Transverse colon (tissue), 4 donors: ENCODE measurements around the gene DMRT2. TPM values are rescaled to one million over a fixed set of nuclear protein-coding genes. Genes with fewer than 3 reads are reported as not detected.

ENCODE experiments used
- DNase-seq: peaks from one replicate; pipeline ENCODE4 v3.0.0-alpha.2; 2019
- H3K27ac ChIP-seq, 4 donors: fragments of 200-600 bp; sonication (generic); 2 replicates each; pipeline ENCODE4 v1.5.1; 2016 to 2018; ENCODE audit warnings: inconsistent platforms in 4 of 4
- H3K27me3 ChIP-seq: fragments of 200-600 bp; sonication (generic); 2 replicates; pipeline ENCODE4 v1.5.1; 2017; ENCODE audit warnings: inconsistent platforms
- H3K36me3 ChIP-seq, 4 donors: fragments of 200-600 bp; sonication (generic); 2 replicates each; pipeline ENCODE4 v1.5.1; 2017 to 2019; ENCODE audit warnings: inconsistent platforms in 4 of 4
- H3K4me1 ChIP-seq, 4 donors: fragments of 200-600 bp; sonication (generic); 2 replicates each; pipeline ENCODE4 v1.5.1; 2017 to 2020; ENCODE audit warnings: inconsistent platforms in 4 of 4
- H3K4me3 ChIP-seq, 4 donors: fragments of 200-600 bp; sonication (generic); 1 replicate in 1 of 4; 2 replicates in 3 of 4; pipeline versions ENCODE4 v1.5.1 to v1.6.1; 2017 to 2019; ENCODE audit warnings: inconsistent platforms in 4 of 4
- H3K9me3 ChIP-seq, 2 donors: fragments of 200-600 bp; sonication (generic); 2 replicates each; pipeline ENCODE4 v1.5.1; 2017 to 2019; ENCODE audit warnings: inconsistent platforms in 2 of 2
- EP300 ChIP-seq: sonication (generic); formaldehyde crosslinking; IDR thresholded peaks from one replicate; pipeline ENCODE4 v1.6.1; 2017; ENCODE audit warnings: antibody characterized with exemption, low read depth
- POLR2A ChIP-seq: fragments of 450-650 bp; IDR thresholded peaks from one replicate; pipeline ENCODE4 v1.6.1; 2016; ENCODE audit warnings: antibody characterized with exemption, mild to moderate bottlenecking, moderate library complexity
- POLR2AphosphoS5 ChIP-seq, 3 donors: sonication (generic); formaldehyde crosslinking; IDR thresholded peaks; one replicate each; pipeline ENCODE4 v1.6.1; 2016; ENCODE audit warnings: antibody characterized with exemption in 3 of 3
- WGBS, 2 donors: methylation state at CpG; one replicate each; pipeline ENCODE4 v1.1.5; 2018; ENCODE audit warnings: low coverage in 1 of 2; 5-methylcytosine and 5-hydroxymethylcytosine counted together
- in situ Hi-C, 4 donors: fragments of 200-750 bp; cut with MboI; loops; one replicate each; pipeline versions ENCODE4 v1.15.0 to v1.15.1; 2017; ENCODE audit warnings: low sequenced_read_pairs in 3 of 4, low pct_ligation_motif_present in 1 of 4, low pct_unique_long_range_greater_than_20kb in 1 of 4
- intact Hi-C: fragments of 100-400 bp; cut with DNase I; formaldehyde crosslinking; loops from one replicate; pipeline ENCODE4 v1.15.1; 2023; ENCODE audit warnings: low total_unique reads
- total RNA-seq, 4 donors: library from RNA; depleted of rRNA; stranded (reverse); fragments of >200 nt; gene quantifications; one replicate each; pipeline ENCODE4 v1.1.0, GENCODE V29; 2016
- TF ChIP-seq, protein P1 (sequence below), 5 experiments: fragments of 200-600 bp in 3 of 5; fragments of 450-650 bp in 2 of 5; sonication (generic) in 3 of 5; IDR thresholded peaks; 1 replicate in 2 of 5; 2 replicates in 3 of 5; pipeline ENCODE4 v1.5.1; 2016 to 2017; ENCODE audit warnings: antibody characterized with exemption in 5 of 5, inconsistent platforms in 3 of 5, mild to moderate bottlenecking in 2 of 5, moderate library complexity in 1 of 5

The DMRT2 gene
- total RNA-seq, 4 donors from 2014 or later = 1.1 to 3.8 (median 2.4) TPM

DNA sequence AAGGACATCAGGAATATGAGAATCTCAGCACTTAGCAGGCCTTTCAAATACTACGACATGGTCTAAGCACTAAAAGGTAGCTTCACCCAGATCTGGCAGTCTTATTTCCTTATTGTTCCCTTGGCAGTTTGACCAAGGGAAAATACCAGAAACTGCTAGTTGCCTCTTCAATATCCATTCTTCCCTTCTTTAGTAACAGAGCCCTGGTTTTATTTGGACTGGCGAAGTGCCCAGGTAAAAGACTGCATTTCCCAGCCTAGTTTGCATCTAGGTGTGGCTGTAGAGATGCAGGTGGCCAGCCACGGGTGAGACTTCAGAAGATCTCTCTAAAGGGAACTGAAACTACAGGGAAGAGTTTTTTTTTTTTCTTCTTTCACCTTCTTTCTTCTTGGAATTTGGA, 21.6 kb downstream of the DMRT2 start:
- no peaks in the 10 kb centered on the region for H3K36me3 ChIP-seq
- peak; percentile 85 for DNase-seq
- H3K9me3 ChIP-seq = peaks cover 0 to 3% of the 10 kb centered on the region in 2 donors
- in situ Hi-C loops (no loop called here), intact Hi-C loops (no loop called here)
- H3K4me1 ChIP-seq = peaks cover 0 to 11% (median 3%) of the 10 kb centered on the region in 4 donors
- H3K27me3 ChIP-seq = no peaks in the 10 kb centered on the region
- no peak overlapping the region for H3K4me3 ChIP-seq
- WGBS, 2 donors = 29 to 79% methylated on average over 2 to 3 of the region's 3 CpGs
- peak in 1 of 3 donors; percentile 9 for TF ChIP-seq POLR2AphosphoS5 (IDR thresholded peaks at IDR 0.05)
- TF ChIP-seq POLR2A = no peak
- H3K27ac ChIP-seq = peak overlapping the region; percentile 70 to 78 (median 76)

DNA sequence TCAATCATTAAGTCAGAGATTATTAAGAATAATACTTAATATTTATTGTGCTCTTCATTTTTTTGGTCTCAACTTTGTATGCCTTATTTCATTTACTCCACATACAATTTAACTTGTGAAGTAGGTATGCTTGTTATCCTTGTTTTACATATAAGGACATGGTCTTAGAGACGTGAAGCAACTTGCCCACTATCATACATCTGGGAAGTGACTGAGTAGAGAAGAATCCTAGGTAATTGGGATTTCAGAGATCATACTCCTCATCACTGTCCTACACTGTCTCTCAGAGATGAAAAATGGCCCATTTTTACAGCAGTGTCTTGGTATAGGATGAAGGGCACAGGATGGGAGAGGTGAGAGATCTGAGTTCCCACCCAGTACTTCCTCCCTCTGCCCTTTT, 23.3 kb downstream of the DMRT2 start:
- 86 to 89% methylated on average over 1 of the region's 1 CpG for WGBS, 2 donors
- in situ Hi-C loops = no loop called here

DNA sequence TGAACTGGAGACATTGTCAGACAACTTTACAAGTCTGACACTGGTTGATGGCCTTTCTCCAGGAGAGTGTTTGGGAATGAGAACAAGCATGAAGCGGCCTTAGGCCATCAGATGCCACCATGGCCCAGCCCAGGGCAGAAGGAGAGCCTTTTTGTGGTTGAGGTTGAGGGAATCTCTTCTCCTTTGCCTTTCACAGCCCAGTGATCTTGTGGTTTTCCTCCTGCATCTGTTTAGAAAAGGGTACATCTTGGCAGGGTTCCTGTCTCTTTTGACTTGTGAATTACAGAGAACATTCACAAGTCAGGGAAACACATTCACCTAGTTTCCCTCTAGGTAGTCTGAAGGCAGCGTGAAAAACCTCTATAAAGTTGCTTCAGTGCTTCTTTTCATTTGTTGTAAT, 27.5 kb downstream of the DMRT2 start:
- intact Hi-C loops (no loop called here), in situ Hi-C loops (loop anchor here in 1 of 4 donors (25.0 kb wide), 1 partner anchor 360 kb away; no protein-coding TSS in a partner anchor)
- Histone ChIP-seq H3K27me3 (peaks cover 5% of the 10 kb centered on the region), H3K4me3 (no peak overlapping the region), H3K27ac (no peak overlapping the region), H3K9me3 (no peaks in the 10 kb centered on the region), H3K4me1 (no peaks in the 10 kb centered on the region), H3K36me3 (no peaks in the 10 kb centered on the region)
- TF ChIP-seq EP300 (no peak), POLR2AphosphoS5 (IDR thresholded peaks at IDR 0.05) (no peak), POLR2A (no peak)
- TF ChIP-seq, protein P1, sequence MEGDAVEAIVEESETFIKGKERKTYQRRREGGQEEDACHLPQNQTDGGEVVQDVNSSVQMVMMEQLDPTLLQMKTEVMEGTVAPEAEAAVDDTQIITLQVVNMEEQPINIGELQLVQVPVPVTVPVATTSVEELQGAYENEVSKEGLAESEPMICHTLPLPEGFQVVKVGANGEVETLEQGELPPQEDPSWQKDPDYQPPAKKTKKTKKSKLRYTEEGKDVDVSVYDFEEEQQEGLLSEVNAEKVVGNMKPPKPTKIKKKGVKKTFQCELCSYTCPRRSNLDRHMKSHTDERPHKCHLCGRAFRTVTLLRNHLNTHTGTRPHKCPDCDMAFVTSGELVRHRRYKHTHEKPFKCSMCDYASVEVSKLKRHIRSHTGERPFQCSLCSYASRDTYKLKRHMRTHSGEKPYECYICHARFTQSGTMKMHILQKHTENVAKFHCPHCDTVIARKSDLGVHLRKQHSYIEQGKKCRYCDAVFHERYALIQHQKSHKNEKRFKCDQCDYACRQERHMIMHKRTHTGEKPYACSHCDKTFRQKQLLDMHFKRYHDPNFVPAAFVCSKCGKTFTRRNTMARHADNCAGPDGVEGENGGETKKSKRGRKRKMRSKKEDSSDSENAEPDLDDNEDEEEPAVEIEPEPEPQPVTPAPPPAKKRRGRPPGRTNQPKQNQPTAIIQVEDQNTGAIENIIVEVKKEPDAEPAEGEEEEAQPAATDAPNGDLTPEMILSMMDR (IDR thresholded peaks at IDR 0.05) = no peak
- WGBS, 2 donors = 82% methylated on average over 2 of the region's 2 CpGs; no CpG with 5 or more reads in 1 of the 2 donors
- no peak for DNase-seq

More for the DNA sequence above, 23.3 kb downstream of the DMRT2 start:
- peaks cover 0 to 11% (median 3%) of the 10 kb centered on the region in 4 donors for H3K4me1 ChIP-seq
- H3K36me3 ChIP-seq = no peaks in the 10 kb centered on the region
- H3K4me3 ChIP-seq = no peak overlapping the region
- DNase-seq = no peak
- intact Hi-C loops = no loop called here
- no peaks in the 10 kb centered on the region for H3K9me3 ChIP-seq
- H3K27ac ChIP-seq = no peak overlapping the region
- no peaks in the 10 kb centered on the region for H3K27me3 ChIP-seq
- TF ChIP-seq POLR2A (no peak), EP300 (no peak), POLR2AphosphoS5 (IDR thresholded peaks at IDR 0.05) (no peak)
- TF ChIP-seq, protein P1 (IDR thresholded peaks at IDR 0.05) = no peak

DNA sequence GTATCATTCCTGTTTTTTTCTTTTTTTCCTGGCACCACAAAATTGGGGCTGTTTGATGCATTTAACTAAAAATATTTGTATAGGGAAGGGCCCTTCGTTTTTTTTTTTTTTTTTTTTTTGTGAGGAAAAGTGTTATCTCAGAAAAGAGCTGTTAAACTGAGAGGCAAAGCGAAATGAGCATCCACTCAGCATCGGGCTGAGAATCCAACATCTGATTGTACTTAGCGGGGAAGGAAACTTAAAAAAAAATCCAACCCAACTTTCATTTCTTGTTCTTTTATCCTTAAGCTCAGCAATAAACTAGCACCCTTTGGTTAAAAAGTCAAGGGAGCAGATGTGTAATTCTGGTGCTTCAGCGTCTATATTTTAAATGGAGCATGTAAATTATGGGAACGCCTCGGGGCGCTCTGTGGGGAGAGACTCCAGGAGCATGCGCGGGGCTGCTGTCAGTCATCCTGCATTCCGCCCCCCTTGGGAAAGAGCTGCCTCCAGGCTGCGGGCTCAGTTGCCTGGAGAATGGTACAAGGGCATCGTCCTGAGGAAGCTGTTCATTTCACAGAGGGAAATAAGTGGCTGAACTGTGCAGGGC, 33.3 kb downstream of the DMRT2 start:
- Histone ChIP-seq H3K4me3 (peak overlapping the region in 1 of 4 donors; percentile 34), H3K27me3 (peaks cover 13% of the 10 kb centered on the region), H3K4me1 (no peaks in the 10 kb centered on the region), H3K36me3 (no peaks in the 10 kb centered on the region), H3K9me3 (no peaks in the 10 kb centered on the region), H3K27ac (no peak overlapping the region)
- in situ Hi-C loops (loop anchor here in 1 of 4 donors (25.0 kb wide), 1 partner anchor 354 kb away; no protein-coding TSS in a partner anchor), intact Hi-C loops (no loop called here)
- no peak for TF ChIP-seq POLR2AphosphoS5 (IDR thresholded peaks at IDR 0.05)
- no peak for TF ChIP-seq EP300
- no peak for TF ChIP-seq POLR2A
- TF ChIP-seq, protein P1 (IDR thresholded peaks at IDR 0.05) = no peak
- DNase-seq = peak; percentile 26
- 26% methylated on average over 5 to 13 of the region's 13 CpGs for WGBS, 2 donors
